Activated naive CD8-positive, alpha-beta T cell treated with anti-CD3 and anti-CD28 coated beads, Interleukin-2, amount 50 U/mL, for 16 hours (primary cell): ENCODE results near the gene RHBDD1.

Experiments
- DNase-seq: peaks from one replicate; pipeline ENCODE4 v3.0.0-alpha.2; 2020; ENCODE audit warnings: low read depth, low spot score

RHBDD1 gene

GRCh38 chr2:226835796-226836547 is at the start of gene RHBDD1:
RHBDD1 (plus strand) TSS chr2:226836054; CDS start chr2:226864694, 28,640 bp downstream.
- DNase-seq = peak; percentile 83

DNA sequence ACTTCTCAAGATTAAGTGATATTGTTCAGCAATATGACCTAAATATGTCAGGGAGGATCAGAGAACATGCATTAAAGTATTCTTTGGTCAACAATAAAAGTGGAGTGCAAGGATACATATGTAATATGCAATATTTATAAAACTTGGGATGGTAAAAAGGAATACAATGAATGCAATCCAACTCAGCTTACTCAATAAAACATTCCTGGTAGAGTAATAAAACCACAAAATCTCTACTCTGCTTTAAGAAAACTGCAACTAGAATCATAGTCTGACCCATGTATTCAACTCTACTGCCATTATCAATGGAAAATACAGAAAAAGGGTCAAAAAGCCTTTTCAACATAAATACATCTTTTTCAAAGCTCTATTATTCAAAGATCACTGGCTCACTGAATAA is 47.8 kb upstream of the RHBDD1 start:
- DNase-seq = no peak

DNA sequence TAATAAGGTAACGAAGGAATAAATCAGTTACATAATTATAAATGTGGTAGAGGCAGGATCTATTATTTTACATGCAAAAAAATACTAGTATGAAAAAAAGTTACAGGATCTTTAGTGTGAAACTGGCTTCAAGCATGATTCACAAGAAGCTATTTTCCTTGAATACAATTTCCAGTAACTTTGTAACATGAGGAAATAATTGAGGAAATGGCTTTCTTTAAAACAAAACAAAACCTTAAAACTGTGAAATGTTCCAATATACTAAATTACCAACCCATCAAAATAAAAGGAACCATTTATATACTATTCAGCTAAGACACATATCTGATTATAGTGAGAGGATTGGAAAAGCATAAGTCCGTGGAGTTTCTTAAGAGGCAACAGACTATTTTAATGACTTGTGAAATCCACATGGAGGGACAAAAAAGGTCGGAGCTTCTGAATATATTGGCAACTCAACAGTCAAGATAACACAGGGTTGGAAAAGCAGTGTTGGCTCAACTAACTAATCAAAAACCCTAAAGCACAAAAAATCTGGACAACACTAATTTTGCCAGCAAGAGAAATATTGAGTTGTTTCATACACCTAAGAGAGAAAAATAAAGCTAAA is 46.9 kb upstream of the RHBDD1 start:
- no peak for DNase-seq

DNA sequence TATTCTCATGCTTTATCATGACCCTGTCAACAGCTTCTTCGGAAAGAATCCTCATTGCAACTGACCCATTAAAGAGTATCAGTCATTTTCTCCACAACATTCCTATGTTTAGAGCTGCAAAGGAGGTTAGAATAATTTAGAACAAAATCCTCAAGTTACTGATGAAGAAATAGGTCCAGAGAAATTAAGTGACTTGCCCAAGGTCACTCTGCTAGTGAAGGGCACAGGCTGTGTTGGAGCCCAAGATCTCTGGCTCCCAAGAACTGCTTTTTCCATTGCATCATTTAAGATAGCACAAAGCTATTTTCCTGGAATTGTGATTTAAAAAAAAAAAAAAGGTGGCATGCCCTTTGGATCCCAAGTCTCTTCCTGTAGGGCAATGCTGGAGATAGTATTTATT is 45.8 kb upstream of the RHBDD1 start:
- DNase-seq = no peak

DNA sequence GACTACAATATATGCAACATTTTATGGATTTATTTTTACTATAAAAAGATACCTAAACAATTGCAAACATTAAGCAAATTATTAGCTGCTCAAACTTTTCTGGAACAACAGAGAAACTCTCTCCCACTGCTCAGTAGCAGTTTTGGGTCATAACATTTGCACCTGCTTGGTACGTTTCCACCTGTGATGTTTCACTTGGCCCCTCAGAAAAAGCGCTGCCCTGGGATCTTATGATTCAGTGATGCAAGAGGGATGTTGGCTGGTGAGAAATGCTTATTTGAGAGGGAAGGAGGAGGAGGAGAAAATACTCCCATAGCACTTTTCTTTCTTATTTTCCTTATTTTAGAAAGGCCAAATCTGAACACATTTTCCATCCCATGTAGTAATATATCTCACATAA is 45.4 kb upstream of the RHBDD1 start:
- no peak for DNase-seq

- DNase-seq = no peak
Measured at GRCh38 chr2:226791056-226791486, 44.8 kb upstream of the RHBDD1 start.

DNA sequence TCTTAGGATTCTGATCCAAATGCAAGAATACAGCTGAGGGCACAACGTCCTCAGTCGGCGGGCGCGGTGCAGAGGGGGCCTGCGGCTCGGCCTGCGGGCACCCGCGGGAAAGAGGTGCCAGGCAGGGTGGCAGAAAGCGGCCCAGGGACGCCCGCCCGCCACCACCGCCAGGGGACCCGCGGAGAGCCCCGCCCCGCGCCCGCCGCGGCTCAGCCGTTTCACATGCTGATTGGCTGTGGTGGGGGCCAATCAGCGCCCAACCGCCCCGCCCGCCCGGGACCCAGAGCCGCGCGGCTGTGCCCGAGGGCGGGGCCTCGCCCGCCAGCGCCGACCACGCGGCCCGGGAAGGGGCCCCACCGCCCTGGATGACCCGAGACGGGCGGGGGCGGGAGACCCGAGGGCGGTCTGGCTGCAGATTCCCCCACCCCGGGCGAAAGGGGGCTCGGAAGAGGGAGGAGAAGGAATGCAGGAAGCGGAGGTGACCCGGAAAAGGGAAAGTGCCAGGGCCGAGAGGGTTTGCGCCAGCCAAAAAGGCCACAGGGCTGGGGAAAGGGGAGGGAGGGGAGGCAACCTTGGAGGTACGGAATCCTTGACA is 44.3 kb upstream of the RHBDD1 start:
- peak; percentile 85 for DNase-seq

GRCh38 chr2:226792155-226792881 is 43.5 kb upstream of the RHBDD1 start:
- DNase-seq = no peak

GRCh38 chr2:226793646-226794045 is 42.2 kb upstream of the RHBDD1 start:
- no peak for DNase-seq

- no peak for DNase-seq
Measured at GRCh38 chr2:226794196-226794661, 41.6 kb upstream of the RHBDD1 start.

GRCh38 chr2:226794751-226795171 is 41.1 kb upstream of the RHBDD1 start:
- DNase-seq = no peak

- DNase-seq = no peak
Measured at GRCh38 chr2:226795281-226796011, 40.4 kb upstream of the RHBDD1 start.

DNA sequence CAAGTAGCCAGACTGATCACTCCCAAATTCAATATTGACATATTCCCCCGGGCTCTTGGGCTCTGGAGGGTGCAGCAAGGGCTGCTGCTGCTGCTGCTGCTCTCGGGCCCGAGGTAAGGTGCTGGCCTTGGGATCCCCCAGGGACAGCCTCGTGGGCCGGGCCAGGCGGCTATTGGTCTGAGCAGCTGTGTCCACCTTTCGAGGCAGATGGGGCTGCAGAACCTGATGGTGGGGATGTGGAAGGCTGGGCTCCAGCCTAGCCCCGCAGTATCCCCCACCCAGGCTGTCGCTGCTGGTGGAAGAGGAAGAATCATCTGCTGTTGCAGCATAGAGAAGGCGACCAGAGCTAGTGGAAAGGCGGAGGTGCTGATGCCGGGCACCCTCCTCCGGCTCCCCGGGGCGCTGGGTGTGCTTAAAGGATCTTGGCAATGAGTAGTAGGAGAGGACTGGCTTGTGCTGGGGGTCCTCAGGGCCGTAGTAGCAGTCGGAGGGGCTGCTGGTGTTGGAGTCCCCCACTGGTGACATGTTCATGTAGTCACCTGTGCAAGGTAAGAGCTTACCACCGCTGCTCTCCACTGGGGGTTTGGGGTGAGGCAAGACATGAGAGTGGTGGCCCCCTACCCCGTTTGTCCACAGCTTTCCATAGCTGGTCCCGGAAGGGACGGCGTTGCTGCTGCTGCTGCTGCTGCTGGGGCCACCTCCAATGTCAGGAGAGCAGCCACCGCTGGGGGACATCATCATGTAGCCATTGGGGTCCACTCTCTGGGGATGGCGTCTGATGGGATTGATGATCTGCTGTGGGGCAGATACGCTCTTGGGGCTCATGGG is 39.6 kb upstream of the RHBDD1 start:
- no peak for DNase-seq

- DNase-seq = no peak
Measured at GRCh38 chr2:226796840-226797288, 39.0 kb upstream of the RHBDD1 start.

- no peak for DNase-seq
Measured at GRCh38 chr2:226797289-226797988, 38.4 kb upstream of the RHBDD1 start.

GRCh38 chr2:226797989-226798421 is 37.8 kb upstream of the RHBDD1 start:
- no peak for DNase-seq

DNA sequence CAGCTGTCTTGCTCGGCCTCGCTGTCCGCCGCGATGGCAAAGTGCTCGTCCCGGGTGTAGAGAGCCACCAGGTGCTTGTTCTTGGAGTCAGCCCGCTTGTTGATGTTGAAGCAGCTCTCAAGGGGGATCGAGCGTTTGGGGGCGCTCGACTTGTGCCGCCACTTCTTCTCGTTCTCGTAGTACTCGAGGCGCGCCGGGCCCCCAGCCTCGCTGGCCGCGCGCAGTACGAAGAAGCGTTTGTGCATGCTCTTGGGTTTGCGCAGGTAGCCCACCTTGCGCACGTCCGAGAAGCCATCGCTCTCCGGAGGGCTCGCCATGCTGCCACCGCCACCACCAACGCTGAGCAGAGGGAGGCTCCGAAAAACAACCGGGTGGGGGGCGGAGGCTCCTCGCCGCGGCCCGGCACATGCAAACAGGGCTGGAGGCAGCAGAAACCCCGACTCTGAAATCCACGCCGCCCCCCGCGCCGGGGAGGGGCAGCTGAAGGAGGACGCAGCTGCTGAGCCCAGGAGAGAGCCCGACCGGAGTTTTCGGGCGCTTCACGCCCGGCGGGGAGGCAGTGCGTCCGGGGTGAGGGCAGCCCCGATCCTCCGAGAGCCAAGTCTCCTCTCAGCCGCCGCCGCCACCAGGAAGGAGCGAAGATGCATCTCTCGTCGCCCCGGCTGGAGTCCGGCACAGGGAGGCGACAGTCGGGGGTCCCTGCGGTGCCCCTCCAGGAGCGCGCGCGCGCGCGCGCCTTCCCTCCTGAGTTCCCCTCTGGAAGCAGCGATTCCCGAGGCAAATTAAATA is 37.2 kb upstream of the RHBDD1 start:
- no peak for DNase-seq

DNA sequence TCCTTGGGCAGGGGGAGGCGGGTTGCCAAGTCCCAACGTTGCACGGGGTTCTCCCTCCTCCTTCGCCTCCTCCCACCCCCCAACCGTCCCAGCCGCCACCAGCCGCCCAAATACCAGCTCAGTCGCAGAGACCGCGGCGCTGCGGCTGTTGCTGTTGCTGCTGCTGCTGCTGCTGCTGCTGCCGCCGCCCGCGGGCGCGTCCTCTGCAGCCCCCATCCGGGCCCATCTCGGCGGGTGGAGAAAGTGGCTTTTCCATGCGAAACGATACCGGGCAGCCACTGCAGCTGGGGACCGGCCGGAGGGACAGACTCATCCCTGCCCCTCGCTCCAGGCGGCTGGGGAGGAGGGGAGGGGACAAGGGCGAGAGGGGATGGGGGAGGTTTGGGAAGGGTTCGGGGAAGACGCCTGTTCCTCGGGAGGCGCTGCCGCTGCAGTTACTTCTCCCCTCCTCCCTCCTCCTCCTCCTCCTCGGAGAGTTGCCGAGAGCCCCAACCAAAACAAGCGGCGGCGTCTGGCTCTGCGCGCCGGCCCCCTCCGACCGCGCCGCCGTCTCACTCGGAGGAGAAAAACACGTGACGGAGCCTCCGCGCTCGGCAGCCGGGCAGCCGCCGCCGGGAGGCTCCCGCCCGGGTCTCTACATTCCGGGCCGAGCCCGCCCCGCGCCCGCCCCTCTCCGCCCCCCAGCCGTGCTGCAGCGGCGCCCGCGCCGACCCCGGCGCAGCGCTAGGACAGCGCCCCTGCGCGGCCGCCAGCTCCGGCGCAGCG is 36.5 kb upstream of the RHBDD1 start, which contains the start of gene IRS1:
Gene IRS1 (minus strand): TSS at position 610 of the 765 bp plus-strand sequence. CDS start 1,082 bp downstream, outside the sequence.
- DNase-seq = no peak
